MM.1S (cell line): ENCODE data around the gene TTF2.

Source experiments
- DNase-seq: peaks from one replicate; pipeline ENCODE4 v3.0.0-alpha.2; 2015
- H2AFZ ChIP-seq: fragments of 300-600 bp; sonication (generic); 2 replicates; pipeline ENCODE4 v1.6.0; 2016; ENCODE audit warnings: antibody characterized with exemption, low read length
- H3F3A ChIP-seq: fragments of 300-600 bp; sonication (generic); 2 replicates; pipeline ENCODE4 v1.6.1; 2016; ENCODE audit warnings: mild to moderate bottlenecking, antibody characterized with exemption, low read length, moderate library complexity, mixed read lengths; ENCODE audit not compliant: insufficient read depth
- H3K27ac ChIP-seq: fragments of 300-600 bp; sonication (generic); 2 replicates; pipeline ENCODE4 v1.5.1; 2016; ENCODE audit warnings: mild to moderate bottlenecking, low read length
- H3K27me3 ChIP-seq: fragments of 300-600 bp; sonication (generic); replicated peaks from 2 replicates; pipeline ENCODE4 v1.6.0; 2016; ENCODE audit warnings: low read length; ENCODE audit not compliant: insufficient read depth
- H3K36me3 ChIP-seq: fragments of 300-600 bp; sonication (generic); replicated peaks from 2 replicates; pipeline ENCODE4 v1.6.1; 2016; ENCODE audit warnings: mild to moderate bottlenecking, low read length, mixed read lengths; ENCODE audit not compliant: insufficient read depth
- H3K4me1 ChIP-seq: fragments of 300-600 bp; sonication (generic); 2 replicates; pipeline ENCODE4 v1.6.1; 2016; ENCODE audit warnings: low read length, mixed read lengths
- H3K4me2 ChIP-seq: fragments of 300-600 bp; sonication (generic); 2 replicates; pipeline ENCODE4 v1.6.0; 2016; ENCODE audit warnings: low read depth, low read length
- H3K4me3 ChIP-seq: fragments of 300-600 bp; sonication (generic); 2 replicates; pipeline ENCODE4 v1.5.1; 2016; ENCODE audit warnings: low read length, mixed read lengths
- H3K79me2 ChIP-seq: fragments of 300-600 bp; sonication (generic); 2 replicates; pipeline ENCODE4 v1.6.1; 2016; ENCODE audit warnings: mixed run types, low read length, mixed read lengths
- H3K9ac ChIP-seq: fragments of 300-600 bp; sonication (generic); 2 replicates; pipeline ENCODE4 v1.6.1; 2016; ENCODE audit warnings: low read length, mixed read lengths
- H3K9me2 ChIP-seq: fragments of 300-600 bp; sonication (generic); replicated peaks from 2 replicates; pipeline ENCODE4 v1.6.1; 2016; ENCODE audit warnings: mild to moderate bottlenecking, low read length, mixed read lengths; ENCODE audit not compliant: insufficient read depth
- H3K9me3 ChIP-seq: fragments of 300-600 bp; sonication (generic); replicated peaks from 2 replicates; pipeline ENCODE4 v1.6.1; 2016; ENCODE audit warnings: mild to moderate bottlenecking, low read length, mixed read lengths; ENCODE audit not compliant: insufficient read depth
- H4K20me1 ChIP-seq: fragments of 300-600 bp; sonication (generic); 2 replicates; pipeline ENCODE4 v1.6.1; 2016; ENCODE audit warnings: mild to moderate bottlenecking, low read length, moderate library complexity, mixed read lengths; ENCODE audit not compliant: insufficient read depth
- EZH2 ChIP-seq: fragments of 300-600 bp; sonication (generic); optimal IDR thresholded peaks from 2 replicates; pipeline ENCODE3; 2017; ENCODE audit warnings: low read depth, mild to moderate bottlenecking, antibody characterized with exemption, low read length, mixed read lengths
- EZH2phosphoT487 ChIP-seq: fragments of 300-600 bp; sonication (generic); IDR thresholded peaks from 2 replicates; pipeline ENCODE4 v1.6.1; 2018; ENCODE audit warnings: antibody characterized with exemption, low read length
- TF ChIP-seq, protein P1 (sequence below): fragments of 300-600 bp; sonication (generic); IDR thresholded peaks from 2 replicates; pipeline ENCODE4 v1.5.1; 2016; ENCODE audit warnings: antibody characterized with exemption, low read length, mixed read lengths

Gene TTF2

GRCh38 chr1:117034791-117035290, 25.3 kb upstream of the TTF2 start:
- H3K27ac ChIP-seq, result no peak overlapping the region
- H3K4me2 ChIP-seq, result no peak overlapping the region

DNA sequence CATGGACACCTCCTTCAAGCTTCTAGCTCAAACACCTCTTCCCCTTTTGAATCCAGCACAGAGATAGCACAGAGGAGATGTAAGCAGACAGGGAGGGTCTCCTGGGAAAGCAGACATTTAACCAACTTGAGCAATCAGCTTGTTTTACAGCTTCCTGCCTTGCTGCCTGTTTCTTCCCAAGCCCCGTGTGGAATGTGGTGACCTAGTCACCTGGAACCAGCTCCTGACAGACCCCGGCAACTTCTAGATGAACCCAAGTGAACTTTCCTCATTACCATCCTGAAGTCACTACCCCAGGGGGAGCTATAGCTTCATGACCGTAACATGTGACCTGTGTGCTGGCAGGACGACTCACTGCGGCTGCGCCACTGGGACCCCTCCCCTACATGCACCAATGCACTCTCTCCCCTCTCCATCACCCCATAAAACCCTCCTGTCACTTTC, 24.1 kb upstream of the TTF2 start:
- no peaks in the 10 kb centered on the region for H3K9me3 ChIP-seq
- H3K27me3 ChIP-seq, result no peaks in the 10 kb centered on the region
- no peaks in the 10 kb centered on the region for H3K4me1 ChIP-seq
- H3K9ac ChIP-seq, result no peak overlapping the region
- H3K4me2 ChIP-seq, result no peak overlapping the region
- DNase-seq, result no peak
- H3K36me3 ChIP-seq, result no peaks in the 10 kb centered on the region
- TF ChIP-seq, protein P1, sequence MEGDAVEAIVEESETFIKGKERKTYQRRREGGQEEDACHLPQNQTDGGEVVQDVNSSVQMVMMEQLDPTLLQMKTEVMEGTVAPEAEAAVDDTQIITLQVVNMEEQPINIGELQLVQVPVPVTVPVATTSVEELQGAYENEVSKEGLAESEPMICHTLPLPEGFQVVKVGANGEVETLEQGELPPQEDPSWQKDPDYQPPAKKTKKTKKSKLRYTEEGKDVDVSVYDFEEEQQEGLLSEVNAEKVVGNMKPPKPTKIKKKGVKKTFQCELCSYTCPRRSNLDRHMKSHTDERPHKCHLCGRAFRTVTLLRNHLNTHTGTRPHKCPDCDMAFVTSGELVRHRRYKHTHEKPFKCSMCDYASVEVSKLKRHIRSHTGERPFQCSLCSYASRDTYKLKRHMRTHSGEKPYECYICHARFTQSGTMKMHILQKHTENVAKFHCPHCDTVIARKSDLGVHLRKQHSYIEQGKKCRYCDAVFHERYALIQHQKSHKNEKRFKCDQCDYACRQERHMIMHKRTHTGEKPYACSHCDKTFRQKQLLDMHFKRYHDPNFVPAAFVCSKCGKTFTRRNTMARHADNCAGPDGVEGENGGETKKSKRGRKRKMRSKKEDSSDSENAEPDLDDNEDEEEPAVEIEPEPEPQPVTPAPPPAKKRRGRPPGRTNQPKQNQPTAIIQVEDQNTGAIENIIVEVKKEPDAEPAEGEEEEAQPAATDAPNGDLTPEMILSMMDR, result no peak
- TF ChIP-seq EZH2 (no peak), EZH2phosphoT487 (no peak)
- H3K9me2 ChIP-seq, result no peaks in the 10 kb centered on the region
- no peaks in the 10 kb centered on the region for H3K79me2 ChIP-seq
- no peaks in the 10 kb centered on the region for H3F3A ChIP-seq
- H3K4me3 ChIP-seq, result no peak overlapping the region
- H3K27ac ChIP-seq, result no peak overlapping the region
- no peaks in the 10 kb centered on the region for H4K20me1 ChIP-seq
- H2AFZ ChIP-seq, result no peak overlapping the region

More at GRCh38 chr1:117034791-117035290, 25.3 kb upstream of the TTF2 start:
- H3K79me2 ChIP-seq, result no peaks in the 10 kb centered on the region
- TF ChIP-seq, protein P1, result no peak
- no peak for TF ChIP-seq EZH2phosphoT487
- H3F3A ChIP-seq, result no peaks in the 10 kb centered on the region
- H3K36me3 ChIP-seq, result no peaks in the 10 kb centered on the region
- H4K20me1 ChIP-seq, result no peaks in the 10 kb centered on the region
- no peaks in the 10 kb centered on the region for H3K9me3 ChIP-seq
- no peak overlapping the region for H2AFZ ChIP-seq
- DNase-seq, result no peak
- no peak overlapping the region for H3K9ac ChIP-seq
- H3K4me3 ChIP-seq, result no peak overlapping the region
- no peaks in the 10 kb centered on the region for H3K27me3 ChIP-seq
- H3K4me1 ChIP-seq, result no peaks in the 10 kb centered on the region
- no peaks in the 10 kb centered on the region for H3K9me2 ChIP-seq

GRCh38 chr1:117037802-117038201, 22.3 kb upstream of the TTF2 start:
- TF ChIP-seq, protein P1, result no peak
- TF ChIP-seq EZH2, result no peak
- TF ChIP-seq EZH2phosphoT487, result no peak

More at GRCh38 chr1:117037802-117038201, 22.3 kb upstream of the TTF2 start:
- H3F3A ChIP-seq, result no peaks in the 10 kb centered on the region
- no peak overlapping the region for H3K4me2 ChIP-seq
- H3K27me3 ChIP-seq, result no peaks in the 10 kb centered on the region
- H3K9me2 ChIP-seq, result no peaks in the 10 kb centered on the region
- H3K79me2 ChIP-seq, result no peaks in the 10 kb centered on the region
- no peaks in the 10 kb centered on the region for H3K36me3 ChIP-seq
- H2AFZ ChIP-seq, result no peak overlapping the region
- no peak overlapping the region for H3K27ac ChIP-seq
- no peaks in the 10 kb centered on the region for H3K9me3 ChIP-seq
- H3K4me3 ChIP-seq, result no peak overlapping the region
- DNase-seq, result no peak
- H3K9ac ChIP-seq, result no peak overlapping the region
- H4K20me1 ChIP-seq, result no peaks in the 10 kb centered on the region
- no peaks in the 10 kb centered on the region for H3K4me1 ChIP-seq
